ENCODE measurements around the gene C4orf54. TPM values are rescaled to one million over a fixed set of nuclear protein-coding genes. Genes with fewer than 3 reads are reported as not detected.

C4orf54 gene
- total and polyA plus RNA-seq, 2 experiments from 2014 or later, result 0.06 TPM; not detected in 1

- H3K27me3 ChIP-seq, result no peaks in the 10 kb centered on the region
- no peak for TF ChIP-seq CTCF (IDR thresholded peaks at IDR 0.05; ENCODE audit: low read depth, low read length)
- no peak overlapping the region for H3K4me3 ChIP-seq
These were observed 12.9 kb upstream of the C4orf54 start for GRCh38 chr4:99670409-99671073.

GRCh38 chr4:99669084-99669483 is 11.5 kb upstream of the C4orf54 start:
- Histone ChIP-seq H3K27ac (no peak overlapping the region), H3K27me3 (no peaks in the 10 kb centered on the region), H3K36me3 (no peaks in the 10 kb centered on the region), H3K9me3 (ENCODE audit: low read depth) (no peaks in the 10 kb centered on the region), H3K4me1 (ENCODE audit: low read depth) (peaks cover 33% of the 10 kb centered on the region), H3K4me3 (no peak overlapping the region)
- no peak for DNase-seq (ENCODE audit: low read depth in 1 of 2, low spot score in 1 of 2)
- TF ChIP-seq CTCF (IDR thresholded peaks at IDR 0.05; ENCODE audit: low read depth, low read length), result no peak

More at GRCh38 chr4:99670409-99671073, 12.9 kb upstream of the C4orf54 start:
- Histone ChIP-seq H3K9me3 (ENCODE audit: low read depth) (no peaks in the 10 kb centered on the region), H3K4me1 (ENCODE audit: low read depth) (peaks cover 18% of the 10 kb centered on the region), H3K27ac (peak overlapping the region; percentile 46), H3K36me3 (no peaks in the 10 kb centered on the region)
- no peak for DNase-seq (ENCODE audit: low read depth in 1 of 2, low spot score in 1 of 2)

- Histone ChIP-seq H3K4me3 (no peak overlapping the region), H3K4me1 (ENCODE audit: low read depth) (peaks cover 37% of the 10 kb centered on the region), H3K36me3 (no peaks in the 10 kb centered on the region), H3K27ac (no peak overlapping the region), H3K9me3 (ENCODE audit: low read depth) (no peaks in the 10 kb centered on the region), H3K27me3 (no peaks in the 10 kb centered on the region)
- DNase-seq (ENCODE audit: low read depth in 1 of 2, low spot score in 1 of 2), result no peak
- no peak for TF ChIP-seq CTCF (IDR thresholded peaks at IDR 0.05; ENCODE audit: low read depth, low read length)
These were observed 10.8 kb upstream of the C4orf54 start for GRCh38 chr4:99668472-99668871.

- no peak overlapping the region for H3K4me3 ChIP-seq
These were observed 8.4 kb upstream of the C4orf54 start for GRCh38 chr4:99665983-99666382.

GRCh38 chr4:99664716-99665115 is 7.1 kb upstream of the C4orf54 start:
- H3K36me3 ChIP-seq, result no peaks in the 10 kb centered on the region
- TF ChIP-seq CTCF (IDR thresholded peaks at IDR 0.05; ENCODE audit: low read depth, low read length), result no peak
- no peaks in the 10 kb centered on the region for H3K9me3 ChIP-seq (ENCODE audit: low read depth)
- peak overlapping the region; percentile 89 for H3K27ac ChIP-seq
- no peaks in the 10 kb centered on the region for H3K27me3 ChIP-seq
- H3K4me1 ChIP-seq (ENCODE audit: low read depth), result peaks cover 32% of the 10 kb centered on the region
- DNase-seq (ENCODE audit: low read depth in 1 of 2, low spot score in 1 of 2), result peak in 1 of 2 donors; percentile 26
- H3K4me3 ChIP-seq, result no peak overlapping the region

More at GRCh38 chr4:99665983-99666382, 8.4 kb upstream of the C4orf54 start:
- H3K9me3 ChIP-seq (ENCODE audit: low read depth), result no peaks in the 10 kb centered on the region
- no peaks in the 10 kb centered on the region for H3K36me3 ChIP-seq
- peaks cover 37% of the 10 kb centered on the region for H3K4me1 ChIP-seq (ENCODE audit: low read depth)
- DNase-seq (ENCODE audit: low read depth in 1 of 2, low spot score in 1 of 2), result no peak
- H3K27me3 ChIP-seq, result no peaks in the 10 kb centered on the region
- peak overlapping the region; percentile 89 for H3K27ac ChIP-seq
- no peak for TF ChIP-seq CTCF (IDR thresholded peaks at IDR 0.05; ENCODE audit: low read depth, low read length)
